ENCODE results near the gene ACE. TPM values are rescaled to one million over a fixed set of nuclear protein-coding genes. Genes with fewer than 3 reads are reported as not detected.
"Not testable (repeated sequence)": the region's sequence is repeated elsewhere in the genome, so short reads cannot be mapped to it uniquely, and the experiment has no call there.

The ACE gene
- total RNA-seq, 2 donors from 2014 or later, result not detected

DNA sequence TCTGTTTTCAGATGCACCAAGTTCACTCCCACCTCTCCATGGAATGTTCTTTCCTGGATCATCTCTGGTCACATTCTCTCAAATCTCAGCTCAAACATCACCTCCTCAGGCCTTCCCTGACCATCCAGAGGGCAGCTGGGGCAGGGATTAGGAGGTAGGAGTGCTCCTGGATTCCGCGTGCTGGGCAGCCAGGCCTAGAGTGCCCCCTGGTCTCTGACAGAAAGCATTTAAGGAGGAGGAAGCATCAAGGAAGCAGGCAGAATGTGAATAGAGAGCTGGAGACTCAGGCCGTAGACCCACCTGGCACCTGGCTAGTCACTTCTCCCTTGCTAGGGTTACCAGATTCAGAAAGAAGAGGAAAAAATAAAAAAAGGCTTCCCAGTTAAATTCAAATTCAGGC is 28.2 kb upstream of the ACE start:
- Mint-ChIP-seq H3K4me1 (ENCODE audit: low read depth in 2 of 2) (peaks cover 11 to 19% of the 10 kb centered on the region in 2 donors), H3K27me3 (peaks cover 3 to 6% of the 10 kb centered on the region in 2 donors), H3K36me3 (no peaks in the 10 kb centered on the region), H3K27ac (peak overlapping the region; percentile 19 to 26), H3K9me3 (no peaks in the 10 kb centered on the region), H3K4me3 (peak overlapping the region; percentile 42)
- no peak for DNase-seq (ENCODE audit: low spot score)
- ATAC-seq, result no peak

DNA sequence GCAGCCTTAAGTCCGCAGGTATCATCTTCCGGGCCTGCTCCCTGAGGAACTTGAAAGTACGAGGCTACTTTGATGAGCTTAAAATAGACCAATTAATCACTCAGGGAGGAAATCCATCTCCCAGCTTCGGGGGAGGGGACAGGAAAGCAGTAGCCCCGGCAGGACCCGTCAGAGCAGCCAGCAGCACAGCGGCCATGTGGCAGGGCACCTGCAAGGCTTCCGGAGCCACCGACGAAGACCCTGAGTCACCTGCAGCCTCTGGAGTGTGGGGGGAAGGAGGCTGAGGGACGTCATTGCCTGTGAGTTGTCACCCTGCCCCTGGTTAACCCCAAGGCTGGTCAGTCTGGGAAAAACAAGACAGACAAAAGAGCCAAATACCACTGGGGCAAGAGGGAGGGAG is 26.3 kb upstream of the ACE start:
- Mint-ChIP-seq H3K36me3 (no peaks in the 10 kb centered on the region), H3K9me3 (no peaks in the 10 kb centered on the region), H3K27me3 (peaks cover 0 to 3% of the 10 kb centered on the region in 2 donors), H3K4me1 (ENCODE audit: low read depth in 2 of 2) (peaks cover 0 to 12% of the 10 kb centered on the region in 2 donors), H3K27ac (no peak overlapping the region), H3K4me3 (no peak overlapping the region)
- DNase-seq (ENCODE audit: low spot score) (no peak), ATAC-seq (no peak)

DNA sequence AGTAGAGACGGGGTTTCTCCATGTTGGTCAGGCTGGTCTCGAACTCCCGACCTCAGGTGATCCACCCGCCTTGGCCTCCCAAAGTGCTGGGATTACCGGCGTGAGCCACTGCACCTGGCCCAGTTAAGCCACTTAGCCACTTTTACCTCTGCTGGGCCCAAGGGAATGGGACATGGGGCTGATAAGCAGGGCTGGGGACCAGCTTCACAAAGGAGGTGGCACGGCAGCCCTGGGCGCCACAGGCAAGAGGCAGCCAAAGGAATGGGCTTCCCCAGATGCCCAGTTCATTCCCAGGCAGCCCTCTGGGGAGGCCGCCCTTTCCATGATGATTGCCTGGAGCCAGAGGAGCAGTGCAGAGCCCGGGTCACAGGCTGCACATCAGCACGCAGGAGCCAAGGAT is 25.7 kb upstream of the ACE start:
- H3K4me1 Mint-ChIP-seq (ENCODE audit: low read depth in 2 of 2), result peaks cover 0 to 12% of the 10 kb centered on the region in 2 donors
- H3K27me3 Mint-ChIP-seq, result peaks cover 0 to 3% of the 10 kb centered on the region in 2 donors
- peak overlapping the region in 1 of 2 donors; percentile 37 for H3K27ac Mint-ChIP-seq
- ATAC-seq (no peak), DNase-seq (ENCODE audit: low spot score) (no peak)
- no peaks in the 10 kb centered on the region for H3K9me3 Mint-ChIP-seq
- H3K36me3 Mint-ChIP-seq, result no peaks in the 10 kb centered on the region
- H3K4me3 Mint-ChIP-seq, result no peak overlapping the region

- H3K27ac Mint-ChIP-seq, result peak overlapping the region in 1 of 2 donors; percentile 37
- H3K36me3 Mint-ChIP-seq, result no peaks in the 10 kb centered on the region
- no peak for DNase-seq (ENCODE audit: low spot score)
- ATAC-seq, result peak; percentile 15 to 34
- H3K4me3 Mint-ChIP-seq, result no peak overlapping the region
- H3K27me3 Mint-ChIP-seq, result peaks cover 0 to 3% of the 10 kb centered on the region in 2 donors
- H3K4me1 Mint-ChIP-seq (ENCODE audit: low read depth in 2 of 2), result peaks cover 0 to 9% of the 10 kb centered on the region in 2 donors
- no peaks in the 10 kb centered on the region for H3K9me3 Mint-ChIP-seq
Observed at GRCh38 chr17:63452046-63452961, 24.6 kb upstream of the ACE start.

DNA sequence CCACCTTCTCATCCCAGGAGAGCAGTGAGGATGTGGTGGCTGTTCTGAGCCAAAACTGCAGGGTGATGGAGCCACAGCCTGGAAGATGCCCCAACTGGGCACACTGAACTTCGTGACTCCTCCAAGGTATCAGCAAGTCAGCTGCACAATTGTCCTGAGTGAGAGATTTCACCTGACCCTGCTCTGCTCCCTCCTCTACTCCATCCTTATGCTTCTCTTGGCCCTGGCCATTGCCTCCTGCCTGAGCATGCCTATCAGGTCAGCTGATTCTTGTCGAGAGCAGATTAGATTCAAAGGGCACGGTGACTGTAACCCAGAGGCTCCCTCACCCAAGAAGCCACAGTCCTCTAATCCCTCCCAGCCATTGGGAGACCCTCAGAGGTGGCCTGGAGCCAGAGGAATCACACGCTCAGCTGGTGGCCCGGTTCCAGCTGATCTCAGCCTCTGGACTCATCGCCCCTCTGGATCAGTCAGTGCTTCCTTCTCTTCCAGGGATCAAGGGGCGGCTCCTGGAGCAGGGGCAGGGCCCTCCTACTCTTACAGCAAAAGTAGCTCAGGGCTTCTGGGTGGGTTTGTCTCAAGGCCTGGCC is 23.8 kb upstream of the ACE start:
- H3K9me3 Mint-ChIP-seq, result no peaks in the 10 kb centered on the region
- ATAC-seq (peak in 1 of 2 donors; percentile 22), DNase-seq (ENCODE audit: low spot score) (no peak)
- no peaks in the 10 kb centered on the region for H3K36me3 Mint-ChIP-seq
- peaks cover 0 to 3% of the 10 kb centered on the region in 2 donors for H3K27me3 Mint-ChIP-seq
- H3K4me3 Mint-ChIP-seq, result no peak overlapping the region
- no peak overlapping the region for H3K27ac Mint-ChIP-seq
- H3K4me1 Mint-ChIP-seq (ENCODE audit: low read depth in 2 of 2), result peaks cover 0 to 6% of the 10 kb centered on the region in 2 donors

GRCh38 chr17:63454357-63454756 is 22.5 kb upstream of the ACE start:
- not testable (repeated sequence) for H3K36me3 Mint-ChIP-seq; H3K9me3 Mint-ChIP-seq; H3K4me3 Mint-ChIP-seq; H3K4me1 Mint-ChIP-seq (ENCODE audit: low read depth in 2 of 2); H3K27ac Mint-ChIP-seq; H3K27me3 Mint-ChIP-seq; DNase-seq (ENCODE audit: low spot score); ATAC-seq

DNA sequence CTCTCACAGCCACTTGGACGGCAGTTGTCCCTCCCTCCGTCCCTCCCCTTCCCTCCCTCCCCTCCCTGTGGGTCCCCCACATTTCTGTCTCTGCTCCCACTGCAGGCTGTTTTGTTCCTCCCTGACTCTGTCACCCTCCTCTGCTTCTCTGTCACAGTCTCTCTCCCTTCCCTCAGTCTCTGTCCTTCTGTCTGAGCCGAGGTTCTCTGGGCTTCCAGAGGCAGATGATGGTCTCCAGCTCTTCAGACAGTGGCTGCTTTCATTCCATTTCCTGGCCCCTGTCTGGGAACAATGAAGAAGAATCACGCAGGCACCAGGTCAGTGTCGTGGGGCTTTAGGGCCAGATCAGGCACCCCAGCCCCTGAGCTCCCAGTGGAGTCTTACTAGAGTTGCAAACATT is 21.9 kb upstream of the ACE start:
- ATAC-seq (no peak), DNase-seq (ENCODE audit: low spot score) (no peak)
- Mint-ChIP-seq H3K4me1 (ENCODE audit: low read depth in 2 of 2) (peaks cover 0 to 3% of the 10 kb centered on the region in 2 donors), H3K27me3 (peaks cover 0 to 4% of the 10 kb centered on the region in 2 donors), H3K36me3 (no peaks in the 10 kb centered on the region), H3K27ac (no peak overlapping the region), H3K9me3 (no peaks in the 10 kb centered on the region), H3K4me3 (no peak overlapping the region)

- DNase-seq (ENCODE audit: low spot score) (no peak), ATAC-seq (no peak)
- Mint-ChIP-seq H3K9me3 (no peaks in the 10 kb centered on the region), H3K4me1 (ENCODE audit: low read depth in 2 of 2) (peaks cover under 1 to 2% of the 10 kb centered on the region in 2 donors), H3K27ac (no peak overlapping the region), H3K27me3 (peaks cover 0 to 3% of the 10 kb centered on the region in 2 donors), H3K36me3 (no peaks in the 10 kb centered on the region), H3K4me3 (no peak overlapping the region)
Observed at GRCh38 chr17:63455417-63455816, 21.4 kb upstream of the ACE start.

DNA sequence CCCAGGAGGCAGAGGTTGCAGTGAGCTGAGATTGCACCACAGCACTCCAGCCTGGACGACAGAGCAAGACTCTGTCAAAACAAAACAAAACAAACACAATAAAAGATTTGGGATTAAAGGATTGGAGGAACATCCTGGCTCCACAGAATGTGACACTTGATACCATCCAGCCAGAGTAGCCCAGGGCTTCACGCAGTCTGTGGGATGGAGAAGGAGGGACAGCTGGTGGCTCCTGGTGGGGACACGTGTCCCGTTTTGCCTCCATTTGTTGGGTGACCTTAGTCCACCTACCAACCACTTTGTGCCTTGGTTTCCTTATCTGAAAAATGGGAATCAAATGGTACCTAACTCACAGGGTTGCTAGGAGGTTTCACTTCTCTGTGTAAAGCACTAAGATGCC is 18.4 kb upstream of the ACE start:
- Mint-ChIP-seq H3K4me1 (ENCODE audit: low read depth in 2 of 2) (peaks cover 3 to 5% of the 10 kb centered on the region in 2 donors), H3K27ac (no peak overlapping the region), H3K36me3 (no peaks in the 10 kb centered on the region), H3K9me3 (no peaks in the 10 kb centered on the region), H3K4me3 (no peak overlapping the region), H3K27me3 (peaks cover under 1 to 3% of the 10 kb centered on the region in 2 donors)
- ATAC-seq (no peak), DNase-seq (ENCODE audit: low spot score) (no peak)

- H3K27ac Mint-ChIP-seq, result no peak overlapping the region
- H3K27me3 Mint-ChIP-seq, result peaks cover 7 to 10% of the 10 kb centered on the region in 2 donors
- no peak overlapping the region for H3K4me3 Mint-ChIP-seq
- ATAC-seq (no peak), DNase-seq (ENCODE audit: low spot score) (no peak)
- H3K36me3 Mint-ChIP-seq, result no peaks in the 10 kb centered on the region
- no peaks in the 10 kb centered on the region for H3K9me3 Mint-ChIP-seq
- peaks cover 3 to 5% of the 10 kb centered on the region in 2 donors for H3K4me1 Mint-ChIP-seq (ENCODE audit: low read depth in 2 of 2)
Observed at GRCh38 chr17:63460018-63460417, 16.8 kb upstream of the ACE start.

DNA sequence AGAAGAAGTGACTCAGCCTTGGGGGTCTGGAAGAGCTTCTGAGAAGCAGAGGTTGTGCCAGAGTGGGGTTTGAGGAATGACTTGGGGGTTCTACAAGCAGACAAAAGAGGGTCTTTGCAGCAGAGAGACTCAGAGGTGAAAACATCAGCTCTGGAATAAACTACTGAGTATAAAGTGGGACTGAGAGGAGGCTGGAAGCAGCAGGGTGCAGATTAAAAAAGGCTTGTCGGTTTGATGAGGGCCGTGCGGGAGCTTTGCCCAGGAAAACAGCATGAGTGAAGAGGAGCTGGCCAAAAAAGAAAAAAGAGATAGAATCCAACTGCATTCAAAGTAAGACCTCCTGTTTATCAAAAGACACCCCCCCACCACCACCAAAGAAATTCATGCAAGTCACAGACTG is 13.1 kb upstream of the ACE start:
- Mint-ChIP-seq H3K27ac (peak overlapping the region in 1 of 2 donors; percentile 7), H3K36me3 (no peaks in the 10 kb centered on the region), H3K4me3 (no peak overlapping the region), H3K4me1 (ENCODE audit: low read depth in 2 of 2) (peaks cover 3 to 5% of the 10 kb centered on the region in 2 donors), H3K9me3 (no peaks in the 10 kb centered on the region), H3K27me3 (peaks cover 7 to 12% of the 10 kb centered on the region in 2 donors)
- DNase-seq (ENCODE audit: low spot score), result no peak
- no peak for ATAC-seq

GRCh38 chr17:63464691-63465236 is 12.1 kb upstream of the ACE start:
- DNase-seq (ENCODE audit: low spot score) (no peak), ATAC-seq (no peak)

DNA sequence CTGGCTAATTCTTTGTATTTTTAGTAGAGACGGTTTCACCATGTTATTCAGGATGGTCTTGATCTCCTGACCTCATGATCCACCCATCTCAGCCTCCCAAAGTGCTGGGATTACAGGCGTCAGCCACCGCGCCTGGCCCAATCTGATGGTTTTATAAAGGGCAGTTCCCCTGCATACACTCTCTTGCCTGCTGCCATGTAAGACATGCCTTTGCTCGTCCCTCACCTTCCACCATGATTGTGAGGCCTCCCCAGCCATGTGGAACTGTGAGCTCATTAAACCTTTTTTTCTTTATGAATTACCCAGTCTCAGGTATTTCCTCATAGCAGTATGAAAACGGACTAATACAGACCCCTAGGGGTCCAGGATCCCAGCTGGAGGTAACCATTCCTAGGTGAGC is 8.8 kb upstream of the ACE start:
- peaks cover 7 to 13% of the 10 kb centered on the region in 2 donors for H3K27me3 Mint-ChIP-seq
- H3K4me1 Mint-ChIP-seq (ENCODE audit: low read depth in 2 of 2); ATAC-seq; H3K9me3 Mint-ChIP-seq; DNase-seq (ENCODE audit: low spot score); H3K4me3 Mint-ChIP-seq; H3K36me3 Mint-ChIP-seq; H3K27ac Mint-ChIP-seq: not testable (repeated sequence)

More at GRCh38 chr17:63464691-63465236, 12.1 kb upstream of the ACE start:
- Mint-ChIP-seq H3K4me1 (ENCODE audit: low read depth in 2 of 2) (peaks cover 3 to 5% of the 10 kb centered on the region in 2 donors), H3K4me3 (no peak overlapping the region), H3K36me3 (no peaks in the 10 kb centered on the region), H3K27ac (no peak overlapping the region), H3K27me3 (peaks cover 7 to 12% of the 10 kb centered on the region in 2 donors), H3K9me3 (no peaks in the 10 kb centered on the region)

DNA sequence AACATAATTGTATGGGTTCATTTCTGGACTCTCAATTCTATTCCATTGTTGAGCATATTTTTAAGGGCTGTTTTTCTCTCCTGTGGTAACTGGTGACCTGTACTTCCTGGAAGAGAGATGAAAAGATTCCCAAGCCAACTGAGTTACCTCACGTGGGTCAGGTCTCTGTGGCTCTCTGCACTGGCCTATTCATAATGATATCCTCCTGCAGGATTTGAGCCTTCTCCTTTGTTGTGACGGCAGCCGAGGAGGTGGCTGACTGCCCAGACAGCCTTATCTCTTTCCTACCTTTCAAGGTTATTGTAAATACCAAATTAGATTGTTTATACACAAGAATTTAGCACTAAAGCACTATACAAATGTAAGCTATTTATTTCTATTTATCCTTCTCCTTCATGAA is 2.7 kb upstream of the ACE start:
- H3K4me1 Mint-ChIP-seq (ENCODE audit: low read depth in 2 of 2), result peaks cover 0 to 7% of the 10 kb centered on the region in 2 donors
- no peak overlapping the region for H3K27ac Mint-ChIP-seq
- H3K9me3 Mint-ChIP-seq, result no peaks in the 10 kb centered on the region
- H3K4me3 Mint-ChIP-seq, result no peak overlapping the region
- no peaks in the 10 kb centered on the region for H3K36me3 Mint-ChIP-seq
- H3K27me3 Mint-ChIP-seq, result peaks cover 15 to 18% of the 10 kb centered on the region in 2 donors
- no peak for ATAC-seq
- DNase-seq (ENCODE audit: low spot score), result no peak

All from natural killer cell treated with Interleukin-12 subunit alpha and Interleukin-12 subunit beta and Interleukin-15 and Interleukin-18, amount 100 ng/mL, for 72 hours (primary cell).